ENCODE results near the gene KAZN. TPM values are rescaled to one million over a fixed set of nuclear protein-coding genes. Genes with fewer than 3 reads are reported as not detected.
A peak's percentile ranks its signal among the peaks of the same experiment; 100 is the strongest.
"Not testable (repeated sequence)": the region's sequence is repeated elsewhere in the genome, so short reads cannot be mapped to it uniquely, and the experiment has no call there.

KAZN gene
- total RNA-seq, 1 donor from 2014 or later: 3.7 TPM

- intact Hi-C loops (cut with DNase I): loop anchor here (5.0 kb wide), 1 partner anchor 96 kb away; no protein-coding TSS in a partner anchor
- ATAC-seq (ENCODE audit: poor library complexity) (no peak), DNase-seq (no peak)
Measured at GRCh38 chr1:15023205-15023604, 424.7 kb downstream of the KAZN start.

DNA sequence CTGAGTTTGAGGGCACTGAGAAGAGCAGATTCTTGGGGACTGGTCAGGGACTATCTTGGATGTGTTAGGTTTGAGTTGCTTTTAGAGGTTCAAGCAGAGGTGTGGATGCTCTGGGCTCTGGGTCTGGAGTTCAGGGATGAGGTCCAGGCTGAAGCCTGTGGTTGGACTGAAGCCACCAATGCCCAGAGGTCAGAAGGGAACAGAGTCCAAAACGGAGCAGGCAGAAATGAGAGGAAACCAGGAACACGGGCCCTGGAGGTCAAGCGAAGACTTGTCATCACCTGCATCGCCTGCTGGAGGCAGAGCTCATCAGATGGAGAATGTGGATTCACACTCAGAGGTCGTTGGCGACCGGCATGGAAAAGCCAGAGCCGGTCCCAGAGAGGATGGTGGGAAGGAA lies 425.5 kb downstream of the KAZN start:
- intact Hi-C loops (cut with DNase I): loop anchor here (5.0 kb wide), 1 partner anchor 97 kb away; no protein-coding TSS in a partner anchor
- no peak for DNase-seq
- ATAC-seq (ENCODE audit: poor library complexity): no peak

DNA sequence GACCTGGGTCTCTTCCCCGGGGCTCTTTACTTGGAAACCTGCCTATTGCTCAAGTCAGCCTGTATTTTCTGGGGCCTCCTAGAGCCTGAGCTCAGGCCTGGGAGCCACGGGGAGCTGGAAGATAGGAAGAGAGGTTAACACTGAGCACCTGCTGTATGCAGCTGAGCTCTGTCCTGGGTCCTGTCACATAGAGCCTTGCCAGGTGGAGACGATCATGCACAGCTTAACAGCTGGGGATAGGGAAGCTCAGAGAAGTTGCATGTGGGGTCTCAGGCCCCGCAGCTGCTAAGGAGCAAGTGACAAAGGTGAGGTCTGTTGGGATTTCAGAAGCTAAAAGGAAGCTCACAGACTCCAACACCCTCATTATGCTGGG lies 427.6 kb downstream of the KAZN start:
- ATAC-seq (ENCODE audit: poor library complexity) (no peak), DNase-seq (no peak)
- intact Hi-C loops (cut with DNase I): loop anchor here (5.0 kb wide), 1 partner anchor 109 kb away; no protein-coding TSS in a partner anchor

- ATAC-seq (ENCODE audit: poor library complexity): peak; percentile 88
- intact Hi-C loops (cut with DNase I): loop anchor here (5.0 kb wide), 1 partner anchor 110 kb away; no protein-coding TSS in a partner anchor
- DNase-seq: peak; percentile 74
Measured at GRCh38 chr1:15027515-15027986, 429.1 kb downstream of the KAZN start.

DNA sequence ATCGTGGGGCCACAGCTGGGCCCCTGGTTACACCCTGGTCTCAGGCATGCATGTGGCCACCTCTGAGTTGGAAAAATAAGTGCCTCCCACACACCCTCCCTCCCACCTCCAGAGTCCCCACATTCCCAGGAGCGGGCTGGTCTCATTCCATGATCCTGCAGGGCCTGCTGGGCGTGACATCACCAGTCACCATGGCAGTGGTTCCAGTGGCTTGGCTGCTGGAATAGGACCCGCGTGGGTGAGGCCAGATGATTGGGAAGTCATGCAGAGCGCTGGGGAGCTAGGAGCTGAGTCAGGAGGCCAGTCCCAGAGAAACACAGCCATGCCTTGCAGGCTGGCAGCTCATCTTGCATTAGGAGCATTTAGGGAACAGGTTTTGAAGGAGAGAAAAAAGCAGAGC lies 429.6 kb downstream of the KAZN start:
- intact Hi-C loops (cut with DNase I): loop anchor here (5.0 kb wide), 1 partner anchor 111 kb away; no protein-coding TSS in a partner anchor
- peak; percentile 70 for DNase-seq
- peak; percentile 62 for ATAC-seq (ENCODE audit: poor library complexity)

DNA sequence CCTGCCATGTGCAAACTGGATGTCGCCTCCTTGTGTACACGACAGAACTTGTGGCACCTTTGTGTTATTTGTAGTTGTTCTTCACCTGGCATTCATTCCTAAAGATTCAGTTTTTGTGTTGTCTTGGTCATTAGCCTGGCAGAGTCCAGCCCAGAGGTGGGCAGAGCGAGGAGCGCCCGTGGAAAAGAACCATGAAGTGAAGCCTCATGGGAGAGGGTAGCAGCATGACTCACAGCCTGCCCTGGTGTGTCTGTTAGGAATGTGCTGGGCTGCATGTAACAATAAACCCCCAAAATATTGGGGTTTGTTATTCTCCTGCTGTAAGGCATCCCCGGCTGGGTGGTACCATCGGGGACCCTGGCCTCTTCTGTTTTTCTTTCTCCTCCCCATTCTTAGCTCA lies 430.1 kb downstream of the KAZN start:
- no peak for ATAC-seq (ENCODE audit: poor library complexity)
- intact Hi-C loops (cut with DNase I): loop anchor here (5.0 kb wide), 1 partner anchor 111 kb away; no protein-coding TSS in a partner anchor
- DNase-seq: peak; percentile 8

DNA sequence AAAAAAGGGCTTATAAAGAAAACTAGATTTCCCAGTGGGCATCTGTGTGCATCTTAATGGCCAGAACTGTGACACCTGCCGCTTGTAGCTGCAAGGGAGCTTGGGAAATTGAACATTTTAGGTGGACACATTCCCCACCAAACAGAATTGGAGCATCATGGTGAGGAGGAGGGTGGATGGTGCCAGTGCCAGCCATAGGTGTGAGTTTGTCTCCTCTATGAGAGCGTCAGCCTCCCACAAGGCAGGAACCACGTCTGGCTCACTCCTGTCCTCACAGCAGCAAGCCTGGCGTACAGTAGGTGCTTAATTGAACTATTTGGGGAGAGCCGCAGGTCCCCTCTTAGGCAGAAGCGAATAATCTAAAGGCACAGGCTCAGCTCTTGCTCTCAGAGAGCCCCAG lies 430.6 kb downstream of the KAZN start:
- no peak for DNase-seq
- no peak for ATAC-seq (ENCODE audit: poor library complexity)
- intact Hi-C loops (cut with DNase I): loop anchor here (5.0 kb wide), 1 partner anchor 112 kb away; no protein-coding TSS in a partner anchor

GRCh38 chr1:15029786-15030185 lies 431.3 kb downstream of the KAZN start:
- intact Hi-C loops (cut with DNase I): loop anchor here (5.0 kb wide), 1 partner anchor 112 kb away; no protein-coding TSS in a partner anchor
- no peak for ATAC-seq (ENCODE audit: poor library complexity)

DNA sequence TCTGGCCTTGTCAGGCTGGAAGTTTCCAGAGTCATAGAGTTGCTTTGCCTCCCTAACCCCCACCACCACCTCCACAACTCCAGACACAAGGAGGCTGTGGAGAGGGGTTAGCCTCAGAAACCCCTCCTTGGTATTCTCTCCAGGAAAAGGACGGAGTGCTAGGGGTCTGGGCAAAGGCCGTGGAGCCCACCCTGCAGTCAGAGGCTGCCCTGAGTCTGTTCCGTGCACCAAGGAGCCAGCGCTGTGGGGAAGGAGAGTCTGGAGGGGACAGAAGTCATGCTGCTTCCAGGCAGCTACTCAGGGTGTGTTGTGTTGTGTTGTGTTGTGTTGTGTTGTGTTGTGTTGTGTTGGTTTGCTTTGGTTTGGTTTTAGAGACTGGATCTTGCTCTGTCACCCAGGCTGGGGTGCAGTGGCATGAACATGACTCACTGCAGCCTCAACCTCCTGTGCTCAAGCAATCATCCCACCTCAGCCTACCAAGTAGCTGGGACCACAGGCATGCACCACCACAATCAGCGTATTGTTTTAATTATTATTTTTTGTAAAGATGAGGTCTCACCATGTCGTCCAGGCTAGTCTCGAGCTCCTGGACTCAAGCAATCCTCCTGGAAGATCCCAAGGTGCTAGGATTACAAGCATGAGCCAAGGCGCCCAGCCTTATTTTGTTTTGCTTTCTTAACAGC lies 432.9 kb downstream of the KAZN start:
- intact Hi-C loops (cut with DNase I): no loop called here
- DNase-seq (peak; percentile 9), ATAC-seq (ENCODE audit: poor library complexity) (no peak)

More at GRCh38 chr1:15029786-15030185, 431.3 kb downstream of the KAZN start:
- DNase-seq: peak; percentile 19

GRCh38 chr1:15033264-15033663 lies 434.8 kb downstream of the KAZN start:
- DNase-seq (no peak), ATAC-seq (ENCODE audit: poor library complexity) (no peak)
- intact Hi-C loops (cut with DNase I): no loop called here

- intact Hi-C loops (cut with DNase I): no loop called here
- DNase-seq: peak; percentile 13
- no peak for ATAC-seq (ENCODE audit: poor library complexity)
Measured at GRCh38 chr1:15034656-15035055, 436.2 kb downstream of the KAZN start.

DNA sequence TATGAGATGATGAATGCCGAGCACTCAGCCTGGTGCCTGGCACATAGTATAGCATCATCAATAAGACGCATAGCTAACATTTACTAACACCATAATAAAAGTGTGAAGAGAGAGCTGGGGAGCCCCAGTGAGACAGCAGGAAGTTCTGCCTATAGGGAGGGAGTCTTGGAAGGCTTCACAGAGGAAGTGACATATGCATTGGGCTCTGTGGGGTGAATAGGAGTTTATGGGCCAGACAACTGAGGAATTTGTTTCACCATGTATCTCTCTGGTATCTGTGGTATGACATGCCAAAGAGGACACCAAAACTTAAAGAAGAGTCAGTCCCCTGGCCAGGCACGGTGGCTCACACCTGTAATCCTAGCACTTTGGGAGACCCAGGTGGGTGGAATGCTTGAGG lies 436.8 kb downstream of the KAZN start:
- DNase-seq: no peak
- intact Hi-C loops (cut with DNase I): no loop called here
- no peak for ATAC-seq (ENCODE audit: poor library complexity)

- DNase-seq (no peak), ATAC-seq (ENCODE audit: poor library complexity) (no peak)
- intact Hi-C loops (cut with DNase I): no loop called here
Measured at GRCh38 chr1:15036101-15036500, 437.6 kb downstream of the KAZN start.

GRCh38 chr1:15038232-15039016 lies 439.9 kb downstream of the KAZN start:
- ATAC-seq (ENCODE audit: poor library complexity) (no peak), DNase-seq (no peak)
- intact Hi-C loops (cut with DNase I): no loop called here

- intact Hi-C loops (cut with DNase I): no loop called here
- peak; percentile 3 for DNase-seq
- no peak for ATAC-seq (ENCODE audit: poor library complexity)
Measured at GRCh38 chr1:15039017-15039648, 440.6 kb downstream of the KAZN start.

- DNase-seq (no peak), ATAC-seq (ENCODE audit: poor library complexity) (no peak)
- intact Hi-C loops (cut with DNase I): loop anchor here (10.0 kb wide), 2 partner anchors 925 to 1075 kb away; no protein-coding TSS in a partner anchor
Measured at GRCh38 chr1:15039901-15040300, 441.4 kb downstream of the KAZN start.

DNA sequence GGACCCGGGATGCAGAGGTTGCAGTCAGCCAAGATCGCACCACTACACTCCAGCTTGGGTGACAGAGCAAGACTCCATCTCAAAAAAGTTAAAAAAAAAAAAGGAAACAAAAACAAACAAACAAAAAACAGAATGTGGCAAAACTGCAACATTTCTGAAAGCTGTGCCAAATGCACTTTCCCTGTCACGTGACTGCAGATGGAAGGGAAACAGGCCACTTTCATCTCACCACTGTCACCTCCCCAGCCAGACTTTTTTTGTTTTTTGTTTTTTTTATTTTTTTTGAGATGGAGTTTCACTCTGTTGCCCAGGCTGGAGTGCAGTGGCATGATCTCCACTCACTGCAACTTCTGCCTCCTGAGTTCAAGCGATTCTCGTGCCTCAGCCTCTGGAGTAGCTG lies 442.2 kb downstream of the KAZN start:
- not testable (repeated sequence) for DNase-seq; ATAC-seq (ENCODE audit: poor library complexity)
- intact Hi-C loops (cut with DNase I): loop anchor here (10.0 kb wide), 2 partner anchors 926 to 1076 kb away; no protein-coding TSS in a partner anchor

DNA sequence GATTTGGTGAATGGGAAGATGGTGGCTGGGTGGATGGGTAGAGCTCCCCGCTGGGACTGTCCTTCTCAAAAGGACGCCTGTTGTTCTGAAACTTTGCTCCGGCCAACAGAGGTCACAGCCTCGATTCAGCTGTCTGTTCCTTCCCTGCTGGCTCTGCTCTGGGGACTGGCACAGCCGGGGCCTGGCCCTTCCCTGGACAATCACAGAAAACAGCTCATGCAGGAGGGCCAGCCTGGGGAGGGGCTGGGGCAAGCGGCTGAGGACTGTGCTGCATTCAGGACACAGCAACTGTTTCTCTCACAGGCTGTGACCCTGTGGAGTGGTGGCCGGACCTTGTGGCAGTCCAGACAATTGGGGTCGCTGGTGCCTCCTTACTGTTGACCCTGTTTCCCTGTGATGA lies 444.4 kb downstream of the KAZN start:
- DNase-seq: no peak
- intact Hi-C loops (cut with DNase I): loop anchor here (10.0 kb wide), 2 partner anchors 928 to 1078 kb away; no protein-coding TSS in a partner anchor
- no peak for ATAC-seq (ENCODE audit: poor library complexity)

DNA sequence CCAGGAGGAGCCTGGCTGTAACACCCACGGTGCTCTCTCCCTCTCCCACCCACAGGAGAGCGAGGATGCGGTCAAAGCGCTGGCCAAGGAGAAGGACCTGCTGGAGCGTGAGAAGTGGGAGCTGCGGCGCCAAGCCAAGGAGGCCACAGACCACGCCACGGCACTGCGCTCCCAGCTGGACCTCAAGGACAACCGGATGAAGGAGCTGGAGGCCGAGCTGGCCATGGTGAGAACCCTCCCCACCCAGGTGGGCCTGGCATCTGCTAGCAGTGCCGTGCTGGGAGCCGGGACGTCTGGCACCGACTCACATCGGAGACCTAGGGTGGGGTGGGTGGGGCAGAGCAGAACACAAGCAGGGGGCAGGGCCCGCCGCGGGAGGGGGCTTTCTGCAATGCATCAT lies 445.4 kb downstream of the KAZN start:
- ATAC-seq (ENCODE audit: poor library complexity) (no peak), DNase-seq (no peak)
- intact Hi-C loops (cut with DNase I): loop anchor here (10.0 kb wide), 2 partner anchors 929 to 1079 kb away; no protein-coding TSS in a partner anchor
